Putamen (tissue), 1 donor: ENCODE results near the gene EDIL3.

Experiments
- DNase-seq: peaks from one replicate; pipeline ENCODE4 v3.0.0-alpha.2; 2016; ENCODE audit warnings: low spot score

Gene EDIL3

DNA sequence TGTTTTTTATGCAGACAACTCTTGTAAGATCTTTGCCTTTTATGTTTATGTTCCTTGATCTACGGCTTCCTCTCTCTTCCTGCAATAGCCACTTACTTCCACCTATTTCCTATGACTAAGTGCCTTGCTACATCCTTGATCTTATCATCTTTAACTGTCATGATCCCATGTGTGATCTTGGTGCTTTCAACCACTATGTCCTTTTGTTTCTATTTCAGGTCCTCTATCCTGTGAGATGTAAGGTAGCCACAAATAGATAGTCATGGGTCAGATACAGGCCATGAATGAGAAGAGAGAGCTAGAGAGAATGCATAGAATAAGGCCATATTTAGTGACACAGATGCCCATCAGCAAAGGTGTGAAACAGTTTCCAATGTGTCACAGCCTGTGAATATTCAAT, 420.4 kb downstream of the EDIL3 start:
- DNase-seq: no peak

DNA sequence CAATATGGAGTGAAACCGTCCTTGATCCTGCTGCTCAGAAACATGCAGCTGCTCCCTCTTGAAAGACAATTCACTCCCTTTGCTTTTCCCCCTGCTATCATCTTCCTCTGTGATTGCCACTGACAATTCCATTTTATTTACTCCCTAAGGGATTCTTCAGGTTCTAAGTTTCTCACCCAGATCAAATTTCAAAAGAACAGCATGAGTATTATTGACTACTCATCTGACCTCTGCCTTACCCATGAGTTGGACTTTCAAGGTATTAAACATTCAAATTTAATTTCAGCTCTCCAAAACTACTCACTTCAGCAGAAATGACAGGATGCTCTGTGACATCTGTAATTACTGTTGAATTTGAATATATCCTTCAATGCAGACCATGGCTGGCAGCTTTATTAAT, 427.5 kb downstream of the EDIL3 start:
- no peak for DNase-seq

DNA sequence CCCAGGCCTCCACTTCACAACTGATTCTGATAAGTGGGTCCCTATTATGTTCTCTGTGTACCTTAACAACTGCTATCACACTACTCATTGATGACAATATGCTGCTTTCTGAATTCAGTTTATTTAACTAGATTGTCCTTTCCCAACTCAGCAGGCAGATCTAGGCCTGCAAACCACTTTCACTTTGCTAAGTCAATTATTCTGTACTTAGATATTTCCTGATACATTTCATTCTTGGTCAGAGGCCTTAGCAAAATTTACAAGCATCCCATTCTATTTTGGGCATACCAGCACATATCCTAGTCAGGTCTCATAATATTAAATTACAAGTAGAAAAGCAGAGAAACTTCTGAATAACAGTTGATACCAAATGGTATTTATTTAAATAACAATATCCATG, 428.3 kb downstream of the EDIL3 start:
- no peak for DNase-seq

DNA sequence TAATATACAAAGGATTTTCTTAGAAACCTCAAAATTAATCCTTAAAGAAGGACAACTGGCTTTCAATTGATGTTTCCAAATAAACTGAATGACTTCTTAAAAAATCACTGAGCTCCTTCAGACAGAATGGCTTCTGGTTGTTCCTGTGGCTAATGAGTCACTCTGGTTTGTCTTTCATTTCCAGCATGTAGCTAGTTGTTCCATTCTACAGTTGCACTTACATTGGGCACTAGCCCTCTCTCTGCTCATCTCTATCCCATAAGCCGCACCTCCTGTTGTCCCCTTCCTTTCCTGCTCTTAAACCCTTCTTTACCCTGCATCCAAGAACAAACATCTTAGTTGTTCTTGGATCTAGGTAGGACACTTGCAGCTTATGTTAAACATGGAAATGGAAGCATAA, 428.8 kb downstream of the EDIL3 start:
- no peak for DNase-seq

DNA sequence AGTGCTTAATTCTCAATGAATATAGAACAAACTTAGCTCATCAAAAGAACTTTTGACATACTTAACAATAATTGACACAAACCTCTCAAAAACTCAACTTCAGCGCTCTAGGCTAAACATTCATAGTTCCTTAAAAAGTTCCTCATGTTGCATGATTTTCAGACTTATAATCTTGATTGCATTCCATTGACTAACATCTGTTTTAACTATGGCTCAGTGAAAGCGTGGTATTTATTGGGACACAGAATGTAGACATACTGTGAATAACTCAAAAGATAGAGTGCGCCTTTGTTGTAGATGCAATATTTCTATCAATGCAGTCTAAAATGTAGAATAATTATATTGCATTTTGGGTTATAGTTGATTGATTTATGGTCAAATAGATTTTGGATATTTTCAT, 436.9 kb downstream of the EDIL3 start:
- DNase-seq: no peak

DNA sequence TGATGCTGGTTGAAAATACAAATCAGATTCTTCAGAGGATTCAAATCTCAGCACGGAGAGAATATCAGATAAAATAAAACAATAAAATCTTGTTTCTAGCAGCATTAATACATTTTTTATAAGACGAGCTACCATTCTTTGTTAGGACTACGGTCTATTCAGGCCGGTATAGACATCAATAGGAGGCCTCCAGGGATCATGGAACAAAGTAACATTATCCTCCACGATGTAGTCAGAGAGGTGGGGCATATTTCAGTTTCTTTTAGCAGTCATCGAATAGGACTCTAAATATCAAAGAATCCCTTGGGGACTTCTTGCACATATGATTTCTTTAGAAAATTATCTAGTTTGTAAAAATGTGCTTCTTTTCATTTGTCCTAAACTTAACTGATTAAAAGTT, 438.2 kb downstream of the EDIL3 start:
- DNase-seq: no peak

DNA sequence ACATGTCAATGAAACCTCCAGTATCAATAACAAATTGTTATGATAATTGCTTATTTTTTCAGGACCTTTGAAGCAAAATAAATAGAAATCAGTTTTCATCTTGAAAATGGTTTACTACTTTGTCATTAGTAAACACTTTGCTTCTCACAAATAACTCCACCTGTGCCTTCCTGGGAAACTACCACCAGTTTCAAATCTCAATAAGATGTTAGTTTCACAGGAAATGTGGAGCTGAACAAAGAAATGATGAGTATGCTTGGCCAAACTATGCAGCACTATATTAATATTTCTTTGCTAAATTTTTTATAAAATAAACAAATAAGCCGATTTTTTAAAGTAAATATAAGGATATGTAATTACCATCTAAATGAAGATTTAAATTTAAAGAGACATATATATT, 442.5 kb downstream of the EDIL3 start:
- no peak for DNase-seq

DNA sequence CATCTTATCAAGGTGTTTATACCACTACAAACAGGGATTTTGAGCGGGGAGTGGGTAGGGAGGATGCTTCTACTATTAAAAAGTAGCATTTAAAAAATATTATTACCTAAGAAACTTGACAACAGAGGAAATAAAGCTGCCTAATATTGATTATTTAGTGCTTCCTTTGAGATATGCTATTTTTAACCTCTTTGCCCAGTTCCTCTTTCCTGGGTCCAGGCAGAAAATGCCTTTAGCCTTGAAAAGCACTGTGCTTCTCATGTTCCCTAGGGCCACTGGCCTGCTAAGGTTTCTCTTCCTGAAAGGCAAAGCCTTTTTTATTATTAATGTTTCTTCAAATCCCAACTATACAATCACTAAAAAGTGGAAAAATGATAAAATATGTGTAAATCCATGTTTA, 446.8 kb downstream of the EDIL3 start:
- no peak for DNase-seq

DNA sequence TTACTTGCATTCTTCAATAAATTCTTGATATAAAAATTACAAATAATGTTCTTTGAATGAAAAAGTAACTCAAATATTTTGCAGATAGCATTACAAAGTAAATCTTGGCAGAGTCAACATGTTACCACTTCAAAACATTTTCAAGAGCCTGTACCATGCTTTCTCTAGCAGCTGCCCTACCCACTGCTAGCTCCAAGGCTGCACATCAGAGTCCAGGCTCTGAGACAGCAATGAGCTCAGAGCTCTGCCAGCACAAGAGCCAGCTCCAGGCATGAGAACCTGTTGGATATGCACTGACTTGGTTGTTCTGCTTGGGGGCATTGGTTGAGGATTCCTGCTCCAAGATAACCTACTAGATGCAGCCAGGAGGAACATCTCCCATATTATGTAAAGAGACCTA, 452.7 kb downstream of the EDIL3 start:
- no peak for DNase-seq

DNA sequence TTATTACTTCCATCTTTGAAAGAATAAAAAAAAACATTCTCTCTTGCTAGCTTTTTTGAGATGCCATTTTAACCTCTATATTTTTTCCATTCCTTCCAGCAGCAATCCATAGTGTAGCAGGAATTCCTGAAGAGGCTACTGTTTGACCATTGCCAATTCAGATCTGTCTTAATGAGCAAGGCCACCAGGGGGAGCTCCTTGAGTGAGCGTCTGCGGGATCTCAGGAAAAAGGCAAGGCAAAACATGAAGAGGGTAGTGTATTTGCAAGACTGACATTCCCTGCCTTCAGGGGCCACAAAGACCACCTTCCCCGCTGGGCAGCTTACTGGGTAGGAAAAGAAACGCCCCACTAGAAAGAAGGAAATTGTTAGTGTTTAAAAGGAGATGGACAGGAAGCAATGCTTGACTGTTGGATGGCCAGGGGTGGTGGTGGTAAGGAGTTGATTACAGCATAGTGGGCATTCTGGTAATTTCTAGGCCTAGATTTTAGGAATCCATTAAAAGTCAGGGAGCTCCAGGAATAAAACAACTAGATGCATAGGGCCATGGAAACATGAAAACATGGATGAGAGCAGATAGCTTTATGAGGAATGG, 457.4 kb downstream of the EDIL3 start:
- peak; percentile 75 for DNase-seq

DNA sequence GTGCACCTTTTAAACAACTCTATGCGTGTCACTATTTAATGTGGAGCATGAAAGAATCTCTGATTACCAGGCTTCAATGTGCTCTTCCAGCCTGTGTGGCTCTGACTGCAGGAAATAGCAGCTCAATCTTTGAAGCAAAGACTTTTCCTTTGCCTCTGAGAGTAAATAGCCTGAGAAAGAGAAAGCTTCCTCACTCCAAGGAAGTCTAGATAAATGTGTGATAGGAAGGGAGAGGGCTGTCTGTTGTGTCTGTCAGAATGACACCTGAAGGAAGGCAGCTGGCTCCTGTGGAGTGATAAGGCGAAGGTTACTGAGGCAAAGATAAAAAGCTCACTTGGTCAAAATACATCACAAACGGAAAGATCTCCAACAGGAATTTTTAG, 458.7 kb downstream of the EDIL3 start:
- no peak for DNase-seq

DNA sequence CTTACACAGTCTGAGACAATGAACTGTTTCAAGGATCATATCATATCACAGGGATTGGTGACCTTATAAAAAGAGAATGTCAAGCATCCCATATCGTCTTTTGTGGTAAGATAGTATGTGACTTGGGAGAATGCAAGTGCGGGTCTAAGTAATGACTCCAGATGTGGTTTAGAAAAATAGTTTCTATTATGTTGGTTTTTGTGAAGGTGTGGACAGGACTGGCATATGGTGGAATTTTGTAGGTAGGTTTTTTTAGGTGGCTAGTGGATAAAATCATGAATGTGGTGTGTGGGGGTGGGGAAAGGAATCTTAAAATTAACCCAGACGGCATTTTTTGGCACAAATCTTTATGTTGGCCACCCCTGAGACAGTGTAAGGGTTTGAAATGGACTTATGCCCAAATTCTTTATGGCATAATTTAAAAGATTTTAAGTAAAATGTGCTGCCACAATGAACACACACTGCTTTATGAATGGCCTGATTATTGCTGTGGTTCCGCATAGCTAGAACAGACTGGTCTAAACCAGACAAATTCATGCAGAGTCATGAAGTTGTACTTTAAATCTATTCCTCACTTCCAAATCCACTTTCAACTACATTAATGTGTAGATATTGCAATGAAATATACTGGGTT, 459.2 kb downstream of the EDIL3 start:
- no peak for DNase-seq

DNA sequence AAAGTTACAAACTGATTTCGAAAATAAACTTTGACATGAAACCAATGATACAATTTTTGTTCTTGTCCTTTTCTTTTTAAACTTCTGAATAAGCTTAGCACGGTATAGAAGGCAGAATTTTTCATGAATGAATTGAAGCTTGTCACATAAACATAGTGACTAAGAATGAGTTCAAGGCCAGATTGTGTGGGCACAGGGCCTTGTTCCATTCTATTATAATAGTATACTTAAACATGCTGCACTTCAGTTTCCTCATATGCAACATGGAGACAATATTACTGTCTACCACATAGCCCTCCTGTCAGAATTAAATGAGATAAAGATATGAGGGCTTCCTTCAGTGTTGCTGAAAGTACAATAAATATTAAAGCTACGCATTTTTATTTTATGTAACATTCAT, 459.8 kb downstream of the EDIL3 start:
- DNase-seq: no peak

DNA sequence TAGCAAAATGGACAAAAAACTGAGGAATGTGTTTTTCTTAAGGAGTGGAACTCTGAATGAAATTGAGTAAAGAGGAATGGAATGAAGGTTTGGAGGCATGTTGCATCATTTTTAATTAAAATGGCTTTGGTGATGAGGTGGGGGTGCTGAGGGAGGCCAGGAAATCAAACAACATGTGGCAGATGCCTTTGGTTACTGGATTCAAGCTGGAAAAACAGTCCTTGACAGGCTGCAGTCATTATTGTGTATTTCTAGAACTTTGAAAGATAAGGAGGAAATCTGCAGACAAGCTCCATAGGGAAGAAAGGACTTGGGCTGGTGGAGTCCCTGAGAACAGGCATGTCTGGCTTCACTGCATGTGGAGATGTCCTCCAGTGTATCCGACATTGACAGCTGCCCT, 460.5 kb downstream of the EDIL3 start:
- DNase-seq: no peak

DNA sequence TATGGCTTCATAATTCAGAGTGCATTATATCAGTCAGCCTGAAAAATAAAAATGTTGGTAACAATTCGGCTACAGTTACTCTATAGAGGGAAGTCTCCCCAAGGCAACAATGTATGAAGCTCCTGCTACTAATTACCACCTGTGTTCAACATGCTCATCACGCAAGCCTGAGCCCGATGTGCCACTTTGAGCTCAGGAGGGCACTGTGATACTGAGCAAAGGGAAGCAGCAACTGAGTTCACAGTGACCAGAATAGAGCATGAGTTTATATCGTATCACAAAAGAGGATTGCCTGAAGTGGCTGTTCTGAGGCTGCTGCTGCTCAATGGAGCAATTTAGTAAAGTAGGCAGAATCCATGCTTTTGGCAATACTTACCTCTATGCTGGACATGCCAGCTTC, 462.0 kb downstream of the EDIL3 start:
- peak; percentile 34 for DNase-seq

DNA sequence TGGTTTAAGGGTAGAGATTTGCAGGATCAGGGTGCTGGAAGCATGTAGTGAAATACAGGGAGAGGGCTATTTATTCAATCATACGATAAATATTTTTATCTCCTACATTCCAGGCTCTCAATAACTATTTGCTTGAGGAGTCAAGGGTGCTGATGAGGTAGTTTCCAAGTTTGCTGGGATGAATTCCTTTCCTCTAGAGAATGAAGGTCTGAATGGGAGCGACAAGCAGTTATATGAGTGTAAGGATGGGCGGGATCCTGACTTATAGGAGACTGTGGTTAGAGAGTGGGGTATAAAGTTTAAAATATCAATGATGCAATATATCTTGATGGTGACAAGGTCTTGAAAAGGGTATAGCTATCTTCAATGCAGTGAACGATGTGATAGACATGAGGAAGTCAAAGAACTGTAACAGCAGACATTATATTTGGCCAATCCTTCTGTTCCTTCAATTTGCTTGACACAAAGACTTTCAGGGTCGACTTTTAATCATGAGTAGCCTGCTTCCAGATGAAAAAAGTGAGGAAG, 462.9 kb downstream of the EDIL3 start:
- no peak for DNase-seq

DNA sequence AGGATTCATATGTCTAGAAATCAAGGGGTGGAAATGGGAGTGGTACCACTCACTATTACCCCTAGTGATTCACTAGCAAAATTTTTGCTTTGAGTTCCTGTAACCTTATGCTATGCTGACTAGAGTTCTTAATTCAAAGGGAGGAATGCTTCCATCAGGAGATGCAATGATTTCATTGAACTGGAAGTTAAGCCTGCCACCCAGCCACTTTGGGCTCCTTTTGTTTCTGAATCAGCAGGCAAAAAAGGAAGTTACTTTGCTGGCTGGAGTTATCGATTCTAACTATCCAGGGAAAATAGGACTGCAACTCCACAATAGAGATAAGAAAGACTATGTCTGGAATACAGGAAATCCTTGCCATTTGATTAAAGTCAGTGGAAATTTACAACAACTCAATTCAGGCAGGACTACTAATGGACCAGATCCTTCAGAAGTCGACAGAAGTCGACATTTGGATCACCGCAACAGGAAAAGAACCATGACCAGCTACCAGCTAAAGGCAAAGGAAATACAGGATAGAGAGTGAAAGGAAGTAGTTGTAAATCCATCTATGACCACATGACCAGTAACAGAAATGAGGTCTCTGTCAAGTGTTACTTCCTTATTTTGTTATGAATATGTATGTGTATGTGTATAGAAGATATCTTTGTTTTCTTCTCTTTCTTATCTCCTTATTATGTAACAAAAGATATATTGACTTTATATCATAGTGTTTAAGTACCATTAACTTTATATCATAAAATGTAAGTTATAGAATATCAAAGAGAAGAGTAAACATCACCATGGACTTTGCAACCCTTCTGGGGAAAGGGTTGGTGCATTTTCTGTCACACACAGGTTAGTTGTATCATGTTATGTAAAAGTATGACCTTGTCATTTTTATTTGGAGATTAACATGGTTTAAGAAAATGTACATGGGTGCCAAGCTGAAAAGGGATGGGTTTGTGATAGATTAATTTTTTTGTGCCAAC, 465.3 kb downstream of the EDIL3 start:
- DNase-seq: no peak

DNA sequence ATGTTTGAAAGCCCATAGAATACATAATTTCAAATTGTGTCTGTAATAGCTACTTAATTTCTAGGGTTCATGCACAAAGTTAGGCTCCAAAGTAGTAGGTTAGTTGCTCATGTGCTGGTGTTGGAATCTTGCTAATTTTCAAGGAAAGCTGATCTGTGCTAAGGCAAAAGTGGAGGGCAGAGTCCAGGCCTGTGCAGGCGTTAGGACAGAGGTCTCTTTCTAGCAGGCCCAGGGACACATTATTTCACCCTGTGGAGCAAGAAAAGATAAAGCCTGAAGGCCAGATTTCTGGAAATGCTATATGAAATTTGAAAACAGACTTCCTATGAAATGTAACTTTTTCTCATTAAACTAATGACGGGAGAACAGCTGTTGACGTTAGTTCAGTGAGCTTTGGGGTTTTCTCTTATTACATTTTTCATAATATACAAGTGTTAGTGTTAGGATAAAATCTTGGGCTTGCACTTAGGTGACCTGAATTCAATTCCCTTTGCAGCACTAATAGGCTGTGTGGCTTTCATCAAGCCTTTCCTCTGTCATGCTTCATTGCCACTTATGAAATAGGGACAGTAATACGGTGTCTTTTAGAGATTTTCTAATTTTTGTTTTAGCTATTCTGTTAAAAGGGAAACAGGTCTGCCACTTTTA, 467.3 kb downstream of the EDIL3 start:
- no peak for DNase-seq

DNA sequence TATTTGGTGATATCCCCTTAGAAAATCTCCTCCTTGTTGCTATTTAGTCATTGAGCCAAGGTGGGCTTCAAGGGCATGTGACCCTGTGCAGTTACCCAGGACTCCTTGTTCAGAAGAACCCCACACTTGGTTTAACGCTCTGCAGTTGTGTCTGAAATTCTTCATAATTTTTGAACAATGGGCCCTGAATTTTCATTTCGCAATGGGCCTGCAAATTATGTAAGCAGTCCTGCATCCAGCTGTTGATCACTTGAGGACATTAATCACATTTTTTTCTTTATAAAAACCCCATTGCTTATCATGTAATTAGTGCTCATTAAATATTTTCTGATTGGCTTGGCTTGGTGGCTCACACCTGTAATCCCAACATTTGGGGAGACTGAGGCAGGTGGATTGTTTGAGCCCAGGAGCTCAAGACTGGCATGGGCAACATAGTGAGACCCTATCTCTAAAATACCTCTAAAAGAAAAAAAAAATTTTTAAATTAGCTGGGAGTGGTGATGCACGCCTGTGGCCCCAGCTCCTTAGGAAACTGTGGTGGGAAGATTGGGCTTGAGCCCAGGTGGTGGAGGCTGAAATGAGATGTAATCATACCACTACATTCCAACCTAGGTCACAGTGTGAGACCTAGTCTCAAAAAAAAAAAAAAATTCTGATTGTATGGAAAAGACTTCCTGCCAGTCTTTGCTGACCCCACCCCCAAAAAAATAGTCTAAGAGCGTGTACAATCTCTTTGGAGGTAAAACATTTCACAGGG, 469.8 kb downstream of the EDIL3 start:
- no peak for DNase-seq

DNA sequence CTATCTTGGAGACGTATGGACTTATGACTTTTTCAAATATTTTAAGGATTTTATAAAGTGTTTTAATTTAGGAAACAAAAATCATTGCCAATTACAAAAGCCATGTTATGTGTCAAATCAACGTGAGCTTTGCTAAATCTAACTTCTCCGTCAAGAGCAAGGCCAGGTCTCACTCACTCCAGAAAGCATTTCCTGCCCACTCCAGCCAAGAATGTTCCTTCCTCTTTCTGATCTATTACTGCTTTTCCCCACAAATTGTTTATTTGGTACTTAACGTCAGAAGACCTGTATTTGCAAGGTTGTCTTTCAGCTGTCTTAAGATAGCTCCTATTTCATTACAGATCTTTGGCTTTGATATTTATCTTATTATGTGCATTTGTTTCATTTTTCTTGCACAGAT, 470.5 kb downstream of the EDIL3 start:
- DNase-seq: no peak

DNA sequence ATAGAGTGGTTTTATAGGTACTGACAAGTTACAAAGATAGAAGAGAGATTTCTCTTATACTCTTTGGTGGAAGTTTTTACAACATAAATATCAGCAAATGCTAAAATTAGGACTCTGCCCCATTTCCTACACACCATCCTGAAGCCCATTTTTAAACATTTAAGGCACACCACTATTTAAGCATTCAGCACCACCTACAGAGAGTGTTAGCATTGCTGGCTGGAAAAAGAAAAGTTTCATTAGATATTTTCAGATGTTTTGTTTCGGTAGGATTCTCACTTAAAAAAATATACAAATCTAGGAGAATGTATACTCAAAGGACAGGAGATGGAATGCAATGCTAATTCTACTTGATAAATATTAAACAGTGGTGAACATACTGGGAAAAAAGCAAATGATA, 471.1 kb downstream of the EDIL3 start:
- DNase-seq: no peak
